Hepatocyte (in vitro differentiated cells): Measurements from ENCODE around the gene PCNT. TPM values are rescaled to one million over a fixed set of nuclear protein-coding genes. Genes with fewer than 3 reads are reported as not detected.

Experiments
- DNase-seq: peaks from one replicate; pipeline ENCODE4 v3.0.0-alpha.2; 2016; ENCODE audit warnings: low spot score
- H2AFZ ChIP-seq: fragments of 200-600 bp; sonication (generic); 2 replicates; pipeline ENCODE4 v1.6.0; 2016; ENCODE audit warnings: antibody characterized with exemption, mild to moderate bottlenecking
- H3K27ac ChIP-seq: fragments of 200-600 bp; sonication (generic); 2 replicates; pipeline ENCODE4 v1.5.1; 2016; ENCODE audit warnings: mild to moderate bottlenecking
- H3K27me3 ChIP-seq: fragments of 200-600 bp; sonication (generic); 2 replicates; pipeline ENCODE4 v1.6.1; 2016
- H3K36me3 ChIP-seq: fragments of 200-600 bp; sonication (generic); replicated peaks from 2 replicates; pipeline ENCODE4 v1.5.1; 2016; ENCODE audit warnings: low read depth; ENCODE audit not compliant: insufficient read depth
- H3K4me1 ChIP-seq: fragments of 200-600 bp; sonication (generic); 2 replicates; pipeline ENCODE4 v1.5.1; 2016; ENCODE audit warnings: mild to moderate bottlenecking, moderate library complexity; ENCODE audit not compliant: insufficient read depth
- H3K4me2 ChIP-seq: fragments of 200-600 bp; sonication (generic); 2 replicates; pipeline ENCODE4 v1.6.0; 2016
- H3K4me3 ChIP-seq: fragments of 200-600 bp; sonication (generic); 2 replicates; pipeline ENCODE4 v1.5.1; 2016; ENCODE audit warnings: mild to moderate bottlenecking
- H3K79me2 ChIP-seq: fragments of 200-600 bp; sonication (generic); 2 replicates; pipeline ENCODE4 v1.6.0; 2017; ENCODE audit warnings: mild to moderate bottlenecking
- H3K9me2 ChIP-seq: fragments of 200-600 bp; sonication (generic); replicated peaks from 2 replicates; pipeline ENCODE4 v1.6.0; 2017; ENCODE audit warnings: mild to moderate bottlenecking; ENCODE audit not compliant: insufficient read depth
- H3K9me3 ChIP-seq: fragments of 200-600 bp; sonication (generic); 2 replicates; pipeline ENCODE4 v1.5.1; 2016; ENCODE audit warnings: low read depth, mild to moderate bottlenecking
- H4K20me1 ChIP-seq: fragments of 200-600 bp; sonication (generic); 2 replicates; pipeline ENCODE4 v1.6.0; 2016; ENCODE audit warnings: mild to moderate bottlenecking; ENCODE audit not compliant: insufficient read depth, poor library complexity, severe bottlenecking
- CTCF ChIP-seq: fragments of 200-600 bp; sonication (generic); IDR thresholded peaks from 2 replicates; pipeline ENCODE4 v1.5.1; 2016; ENCODE audit warnings: antibody characterized with exemption, mild to moderate bottlenecking; ENCODE audit not compliant: poor library complexity
- EZH2 ChIP-seq: fragments of 200-600 bp; sonication (generic); IDR thresholded peaks from 2 replicates; pipeline ENCODE4 v1.6.1; 2016; ENCODE audit warnings: antibody characterized with exemption, mild to moderate bottlenecking, borderline replicate concordance
- EZH2phosphoT487 ChIP-seq: fragments of 200-600 bp; sonication (generic); IDR thresholded peaks from one replicate; pipeline ENCODE4 v1.6.1; 2018; ENCODE audit warnings: antibody characterized with exemption, mild to moderate bottlenecking, low read depth, moderate library complexity; ENCODE audit not compliant: unreplicated experiment, severe bottlenecking
- WGBS: methylation state at CpG from one replicate; pipeline ENCODE4 v1.1.6; 2016; ENCODE audit warnings: low lambda C conversion rate; ENCODE audit errors: missing lambda C conversion rate; 5-methylcytosine and 5-hydroxymethylcytosine counted together
- polyA plus RNA-seq: library from polyadenylated mRNA; unstranded; fragments of >200 nt; fragmentation: Nextera tagmentation; extraction: Ambion mirVana; gene quantifications from 2 replicates; pipeline ENCODE4 v1.2.1, GENCODE V29; 2016
- total RNA-seq: library from RNA; depleted of rRNA; stranded (reverse); fragments of >200 nt; gene quantifications from 2 replicates; pipeline ENCODE4 v1.2.3, GENCODE V29; 2014

The PCNT gene
- total and polyA plus RNA-seq, 2 experiments from 2014 or later: 11.5 to 14.3 TPM

- H3K79me2 ChIP-seq: peaks cover 64% of the 10 kb centered on the region
- WGBS: 0% methylated on average over 16 of the region's 16 CpGs
- peaks cover 6% of the 10 kb centered on the region for H4K20me1 ChIP-seq
- H2AFZ ChIP-seq: peak overlapping the region; percentile 90
- H3K9me2 ChIP-seq: no peaks in the 10 kb centered on the region
- DNase-seq: no peak
- peaks cover 27% of the 10 kb centered on the region for H3K4me1 ChIP-seq
- H3K27me3 ChIP-seq: no peaks in the 10 kb centered on the region
- H3K36me3 ChIP-seq: no peaks in the 10 kb centered on the region
- peak overlapping the region; percentile 92 for H3K4me2 ChIP-seq
- H3K27ac ChIP-seq: peak overlapping the region; percentile 97
- H3K4me3 ChIP-seq: peak overlapping the region; percentile 86
- no peaks in the 10 kb centered on the region for H3K9me3 ChIP-seq
- no peak for TF ChIP-seq EZH2phosphoT487
- no peak for TF ChIP-seq EZH2
- TF ChIP-seq CTCF: no peak
Observed at GRCh38 chr21:46286648-46287002, 37.3 kb upstream of the PCNT start.

GRCh38 chr21:46287541-46287940 is 36.4 kb upstream of the PCNT start:
- Histone ChIP-seq H3K27ac (no peak overlapping the region), H3K36me3 (no peaks in the 10 kb centered on the region), H3K4me1 (peaks cover 27% of the 10 kb centered on the region), H3K9me3 (no peaks in the 10 kb centered on the region), H3K79me2 (peaks cover 55% of the 10 kb centered on the region), H4K20me1 (peaks cover 6% of the 10 kb centered on the region), H3K27me3 (no peaks in the 10 kb centered on the region), H3K4me3 (no peak overlapping the region), H2AFZ (no peak overlapping the region), H3K9me2 (no peaks in the 10 kb centered on the region), H3K4me2 (peak overlapping the region; percentile 92)
- TF ChIP-seq EZH2phosphoT487 (no peak), EZH2 (no peak), CTCF (no peak)
- DNase-seq: no peak
- 97% methylated on average over 10 of the region's 10 CpGs for WGBS

GRCh38 chr21:46289655-46290179 is 34.2 kb upstream of the PCNT start:
- Histone ChIP-seq H3K4me2 (no peak overlapping the region), H3K27ac (no peak overlapping the region), H3K9me2 (no peaks in the 10 kb centered on the region), H3K27me3 (no peaks in the 10 kb centered on the region), H3K9me3 (no peaks in the 10 kb centered on the region), H2AFZ (no peak overlapping the region), H3K36me3 (no peaks in the 10 kb centered on the region), H3K4me3 (no peak overlapping the region), H3K79me2 (peaks cover 34% of the 10 kb centered on the region), H3K4me1 (peaks cover 6% of the 10 kb centered on the region), H4K20me1 (peaks cover 6% of the 10 kb centered on the region)
- 83% methylated on average over 6 of the region's 6 CpGs for WGBS
- no peak for DNase-seq
- TF ChIP-seq EZH2phosphoT487 (no peak), CTCF (no peak), EZH2 (no peak)
